NCI-H748 (cell line): ENCODE results near the gene CARMIL1.

Source experiments
- DNase-seq: peaks from one replicate; lab custom pipeline; 2025; ENCODE audit not compliant: unreplicated experiment; lab: John Stamatoyannopoulos, UW

CARMIL1 gene

GRCh38 chr6:25637960-25638434, 358.8 kb downstream of the CARMIL1 start:
- peak; percentile 99 for DNase-seq

DNA sequence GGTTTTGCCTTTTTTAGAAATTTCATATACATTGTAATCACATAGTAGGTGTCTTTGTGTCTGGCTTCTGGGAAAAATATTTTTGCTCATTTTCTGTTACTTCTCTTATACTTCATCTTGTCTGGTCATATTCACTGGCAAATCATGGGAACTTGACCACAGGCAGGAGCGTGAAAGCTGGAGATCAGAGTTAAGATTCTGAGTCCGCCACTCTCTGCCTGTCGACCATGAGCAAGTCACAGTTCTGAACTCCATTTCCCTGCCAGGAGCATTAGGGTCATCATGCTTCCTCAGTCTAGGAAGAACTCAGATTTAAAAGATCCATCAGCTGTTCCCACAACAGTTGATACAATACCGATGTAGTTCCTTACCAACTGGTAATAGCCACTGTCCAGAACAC, 360.5 kb downstream of the CARMIL1 start:
- no peak for DNase-seq

- DNase-seq: peak; percentile 63
Observed at GRCh38 chr6:25640446-25640845, 361.3 kb downstream of the CARMIL1 start.

DNA sequence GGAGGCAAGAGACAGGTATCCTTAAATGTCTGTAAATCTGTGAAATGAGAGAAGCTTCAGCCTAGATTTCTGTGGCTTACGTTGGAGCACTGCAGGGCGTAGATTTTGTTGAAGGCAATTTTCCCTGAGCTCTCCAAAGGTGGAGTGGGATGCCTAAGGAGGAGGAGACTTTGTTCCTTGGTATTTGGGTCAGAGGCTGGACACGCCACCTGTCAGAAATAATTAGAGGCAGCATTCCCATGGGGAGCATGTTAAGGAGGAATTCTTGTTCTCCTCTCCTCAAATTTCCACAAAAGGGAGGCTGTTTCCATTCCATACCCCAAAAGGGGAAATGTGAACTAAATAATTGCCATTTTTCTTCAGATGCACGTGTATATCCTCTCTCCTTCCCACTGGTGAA, 361.7 kb downstream of the CARMIL1 start:
- DNase-seq: no peak

DNA sequence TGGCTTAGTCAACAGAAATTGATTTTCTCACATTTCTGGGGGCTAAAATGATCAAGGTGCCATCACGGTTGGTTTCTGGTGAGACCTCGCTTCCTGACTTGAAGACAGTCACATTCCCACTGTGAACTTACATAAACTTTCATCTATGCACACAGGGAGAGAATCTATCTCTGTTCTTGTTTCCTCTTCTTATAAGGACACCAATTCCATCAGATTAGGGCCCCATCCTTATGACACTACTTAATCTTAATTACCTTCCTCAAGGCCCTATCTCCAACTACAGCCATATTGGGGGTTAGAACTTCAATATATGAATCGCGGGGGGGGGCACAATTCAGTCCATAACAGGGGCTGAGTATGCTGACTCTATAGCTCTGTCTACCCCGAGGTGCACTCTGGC, 362.2 kb downstream of the CARMIL1 start:
- DNase-seq: no peak

- no peak for DNase-seq
Observed at GRCh38 chr6:25641940-25642666, 362.9 kb downstream of the CARMIL1 start.

GRCh38 chr6:25642667-25643328, 363.6 kb downstream of the CARMIL1 start:
- DNase-seq: no peak

DNA sequence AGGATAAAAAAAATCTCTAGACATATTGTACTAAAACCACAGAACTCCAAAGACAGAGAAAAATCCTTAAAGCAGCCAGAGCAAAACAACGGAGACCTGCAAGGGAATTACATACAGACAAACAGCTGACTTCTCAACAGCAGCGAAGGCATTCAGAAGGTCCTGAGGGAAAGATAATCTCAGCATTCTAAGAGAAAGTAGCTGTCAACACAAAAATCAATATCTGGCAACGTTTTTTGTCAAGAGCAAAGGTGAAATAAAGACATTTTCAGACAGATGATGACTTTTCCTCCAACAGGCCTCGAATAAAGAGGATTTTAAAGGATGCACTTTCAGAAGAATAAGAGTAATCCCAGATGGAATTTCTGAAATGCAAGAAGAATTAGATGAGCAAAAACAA, 366.7 kb downstream of the CARMIL1 start:
- no peak for DNase-seq

DNA sequence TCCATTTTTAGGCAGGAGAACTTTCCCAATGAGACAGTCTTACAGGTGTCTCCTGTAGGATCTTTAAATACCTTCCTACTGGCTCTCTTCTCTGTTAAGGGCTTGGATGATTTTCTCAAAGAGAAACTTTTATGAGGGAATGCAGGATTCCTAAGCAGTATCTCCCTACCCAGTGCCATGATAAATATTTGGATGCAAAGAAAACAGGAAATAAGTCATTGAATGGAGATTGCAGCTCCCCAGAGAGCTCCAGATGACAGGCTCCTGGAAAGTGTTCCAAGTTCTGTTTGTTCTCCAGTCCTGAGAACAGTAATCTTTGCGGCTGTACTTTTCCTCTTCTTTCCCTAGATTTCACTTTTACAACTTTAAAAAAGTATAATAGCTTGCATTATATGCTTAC, 370.4 kb downstream of the CARMIL1 start:
- peak; percentile 20 for DNase-seq

GRCh38 chr6:25652007-25652515, 372.9 kb downstream of the CARMIL1 start, which contains the start of gene SCGN:
SCGN (plus strand) TSS chr6:25652215; CDS start chr6:25652404, 189 bp downstream.
- DNase-seq: peak; percentile 57

- no peak for DNase-seq
Observed at GRCh38 chr6:25655723-25656122, 376.5 kb downstream of the CARMIL1 start.

DNA sequence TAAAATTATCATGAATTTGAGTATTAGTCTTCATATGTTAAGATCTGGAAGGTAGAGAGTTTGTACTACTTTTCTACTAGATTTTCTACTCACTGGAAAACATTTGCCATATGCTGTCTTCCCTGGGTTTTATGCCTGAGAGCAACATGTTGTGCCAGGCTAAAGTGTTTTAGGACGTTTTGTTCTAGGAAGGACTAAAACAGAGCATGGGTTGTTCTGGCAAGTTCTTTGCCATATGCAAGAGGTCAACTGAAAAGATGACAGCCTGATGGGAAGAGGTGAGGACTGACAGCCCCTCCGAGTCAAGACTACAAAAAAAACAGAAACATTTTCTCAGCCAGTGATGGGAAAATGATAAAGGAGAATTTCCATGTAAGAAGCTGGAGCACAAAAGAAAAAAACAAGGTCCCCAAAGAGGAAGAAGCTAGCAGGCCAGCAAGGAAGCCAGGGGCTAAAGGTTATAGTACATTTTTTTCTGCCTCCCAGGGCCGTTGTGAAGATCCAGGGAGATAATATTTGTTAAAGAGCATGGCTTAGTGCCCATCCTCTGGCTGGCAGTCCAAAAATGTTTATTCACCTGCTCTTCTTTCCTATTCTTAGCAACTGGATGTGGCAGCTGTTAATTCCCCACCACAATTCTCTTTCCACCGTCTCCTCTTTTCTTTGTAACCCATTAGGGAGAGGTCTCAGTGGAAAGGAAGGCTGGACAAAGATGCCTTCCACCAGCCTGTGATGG, 380.6 kb downstream of the CARMIL1 start:
- peak; percentile 86 for DNase-seq

DNA sequence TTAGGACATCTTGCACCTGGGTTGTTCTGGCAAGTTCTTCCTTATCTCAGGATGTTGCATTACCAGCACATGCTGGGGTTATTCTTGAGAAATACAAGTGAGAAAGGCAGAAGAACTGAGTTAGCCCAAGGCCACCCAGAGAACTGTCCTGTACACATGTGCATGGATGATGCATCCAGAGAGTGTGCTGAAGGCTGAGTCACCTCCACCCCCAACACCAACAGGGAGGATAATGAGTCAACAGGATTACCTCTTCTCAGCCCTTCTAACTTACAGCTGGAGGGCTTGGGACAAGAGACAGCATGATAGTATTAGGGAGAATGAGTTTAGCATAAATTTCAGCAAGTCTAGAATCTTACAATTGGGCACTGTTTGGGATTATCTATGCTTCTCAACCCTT, 381.3 kb downstream of the CARMIL1 start:
- peak; percentile 45 for DNase-seq

DNA sequence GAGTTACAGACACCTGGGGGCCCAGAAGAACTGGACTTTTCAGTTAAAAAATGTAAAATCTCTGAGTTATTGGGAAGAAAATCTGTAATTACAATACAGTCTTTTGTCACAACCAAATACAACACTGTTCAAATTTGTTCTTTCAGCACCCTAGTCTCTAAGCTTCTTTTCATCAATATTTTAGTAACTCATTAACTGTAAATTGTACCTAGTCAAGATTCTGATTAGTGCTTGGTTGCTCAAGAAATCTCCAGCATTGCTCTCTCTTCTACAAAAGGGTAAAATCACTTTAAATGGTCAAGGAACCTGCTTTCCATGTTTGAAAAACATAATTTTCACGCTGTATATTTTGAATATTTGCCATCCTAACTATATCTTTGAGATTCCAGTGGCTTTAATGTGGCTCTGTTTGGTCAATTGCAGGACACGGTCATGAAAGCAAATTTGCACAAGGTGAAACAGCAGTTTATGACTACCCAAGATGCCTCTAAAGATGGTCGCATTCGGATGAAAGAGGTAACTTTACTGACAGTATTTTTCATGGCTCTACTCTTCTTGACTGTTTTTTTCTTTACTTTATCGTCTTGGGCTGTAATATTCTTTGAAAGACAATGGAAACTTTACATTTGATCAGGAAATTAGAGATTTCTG, 382.1 kb downstream of the CARMIL1 start:
- DNase-seq: no peak

DNA sequence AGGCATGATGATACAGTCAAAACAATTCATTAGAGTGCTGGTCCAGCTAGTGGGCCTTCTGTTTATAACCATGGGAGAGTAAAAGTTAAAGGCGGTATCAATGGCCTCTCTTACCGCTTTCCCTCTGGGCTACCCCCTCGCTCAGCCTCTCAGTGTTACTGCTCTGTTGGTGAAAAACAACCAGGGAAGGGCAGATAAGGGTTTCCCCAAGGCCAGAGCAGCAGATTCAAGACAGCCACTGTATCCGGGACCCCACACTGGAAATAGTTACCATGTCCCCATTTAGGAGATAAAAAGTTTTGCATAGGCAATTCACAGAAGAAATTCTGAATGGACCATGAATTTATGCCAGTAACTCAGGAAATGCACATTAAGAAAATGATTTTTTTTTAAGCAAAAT, 386.3 kb downstream of the CARMIL1 start:
- no peak for DNase-seq

- DNase-seq: peak; percentile 69
Observed at GRCh38 chr6:25669413-25669812, 390.2 kb downstream of the CARMIL1 start.
